PFSK-1 (cell line): ENCODE data around the gene MSLN.
A peak's percentile ranks its signal among the peaks of the same experiment; 100 is the strongest.

Experiments used
- POLR2AphosphoS5 ChIP-seq: IDR thresholded peaks from 2 replicates; pipeline ENCODE4 v1.6.1; 2012; ENCODE audit warnings: low read depth, mild to moderate bottlenecking, control low read depth, low read length, moderate library complexity
- SIN3A ChIP-seq: IDR thresholded peaks from 2 replicates; pipeline ENCODE4 v1.6.1; 2012; ENCODE audit warnings: mild to moderate bottlenecking, low read length, moderate library complexity, borderline replicate concordance; ENCODE audit not compliant: insufficient read depth
- TAF1 ChIP-seq: IDR thresholded peaks from 2 replicates; pipeline ENCODE4 v1.6.1; 2012; ENCODE audit warnings: low read length, control low read depth, borderline replicate concordance; ENCODE audit not compliant: insufficient read depth

- TF ChIP-seq POLR2AphosphoS5 (no peak), TAF1 (peak; percentile 35; the same call in 1 of the 2 replicates), SIN3A (no peak)
Measured at GRCh38 chr16:788399-789126, 28.0 kb downstream of the MSLN start, which contains the start of gene CHTF18.
